DND-41 (cell line): ENCODE data around the gene GPATCH4.

Source experiments
- EZH2 ChIP-seq: IDR thresholded peaks from 3 replicates; pipeline ENCODE4 v1.6.1; 2012; ENCODE audit warnings: borderline replicate concordance, low read depth, mild to moderate bottlenecking, moderate library complexity, low read length, inconsistent platforms; ENCODE audit not compliant: severe bottlenecking
- TF ChIP-seq, protein P1 (sequence below): IDR thresholded peaks from 2 replicates; pipeline ENCODE4 v1.5.1; 2012; ENCODE audit warnings: borderline replicate concordance, low read length, moderate library complexity, mild to moderate bottlenecking; ENCODE audit not compliant: poor library complexity, severe bottlenecking; ENCODE audit errors: extremely low read depth

DNA sequence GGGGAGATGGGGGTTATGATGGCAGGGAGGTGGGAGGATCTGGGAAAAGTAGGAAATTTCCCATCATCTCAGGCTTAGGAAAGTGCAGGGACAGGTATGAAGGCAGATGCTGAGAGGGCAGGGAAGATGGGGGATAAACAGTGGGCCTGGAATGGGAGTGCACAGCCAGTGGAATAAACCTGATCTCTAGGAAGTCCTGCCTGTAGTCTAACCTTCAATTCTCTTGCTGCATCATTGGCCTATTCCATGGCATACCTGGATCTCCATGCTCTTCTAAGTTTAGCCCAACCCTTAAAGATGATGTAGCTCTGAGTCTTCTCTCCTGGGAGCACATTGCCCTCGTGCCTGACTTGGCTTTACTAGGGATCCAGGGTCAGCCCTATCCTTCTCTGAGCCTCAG is 43.4 kb upstream of the GPATCH4 start:
- TF ChIP-seq, protein P1, sequence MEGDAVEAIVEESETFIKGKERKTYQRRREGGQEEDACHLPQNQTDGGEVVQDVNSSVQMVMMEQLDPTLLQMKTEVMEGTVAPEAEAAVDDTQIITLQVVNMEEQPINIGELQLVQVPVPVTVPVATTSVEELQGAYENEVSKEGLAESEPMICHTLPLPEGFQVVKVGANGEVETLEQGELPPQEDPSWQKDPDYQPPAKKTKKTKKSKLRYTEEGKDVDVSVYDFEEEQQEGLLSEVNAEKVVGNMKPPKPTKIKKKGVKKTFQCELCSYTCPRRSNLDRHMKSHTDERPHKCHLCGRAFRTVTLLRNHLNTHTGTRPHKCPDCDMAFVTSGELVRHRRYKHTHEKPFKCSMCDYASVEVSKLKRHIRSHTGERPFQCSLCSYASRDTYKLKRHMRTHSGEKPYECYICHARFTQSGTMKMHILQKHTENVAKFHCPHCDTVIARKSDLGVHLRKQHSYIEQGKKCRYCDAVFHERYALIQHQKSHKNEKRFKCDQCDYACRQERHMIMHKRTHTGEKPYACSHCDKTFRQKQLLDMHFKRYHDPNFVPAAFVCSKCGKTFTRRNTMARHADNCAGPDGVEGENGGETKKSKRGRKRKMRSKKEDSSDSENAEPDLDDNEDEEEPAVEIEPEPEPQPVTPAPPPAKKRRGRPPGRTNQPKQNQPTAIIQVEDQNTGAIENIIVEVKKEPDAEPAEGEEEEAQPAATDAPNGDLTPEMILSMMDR, result no peak
- no peak for TF ChIP-seq EZH2
